IMR-90 (cell line): ENCODE results near the gene BCL11B. TPM values are rescaled to one million over a fixed set of nuclear protein-coding genes. Genes with fewer than 3 reads are reported as not detected.

Experiments
- ATAC-seq: fragments of 200-7000 bp; cut with Tn5 transposase; 2 replicates; pipeline ENCODE4 v1.9.1; 2020; ENCODE audit warnings: low read depth, mild to moderate bottlenecking, moderate library complexity
- BruUV-seq: library from RNA; stranded (reverse); fragments of 400-500 nt; replicated peaks from 2 replicates; lab custom pipeline; 2021; lab: Mats Ljungman, UMichigan
- CTCF ChIA-PET: fragments of 300-600 bp; formaldehyde crosslinking; extraction: SDS; loops from one replicate; lab custom pipeline; 2021; ENCODE audit warnings: antibody characterized with exemption; lab: Yijun Ruan, JAX
- POLR2A ChIA-PET: fragments of 300-600 bp; sonication (Branson Sonifier 250); formaldehyde crosslinking; loops from one replicate; lab custom pipeline; 2022; ENCODE audit warnings: antibody characterized with exemption; ENCODE audit not compliant: unreplicated experiment; lab: Charles Lee
- DNase-seq: peaks from one replicate; pipeline ENCODE4 v3.0.0; 2013
- H2AFZ ChIP-seq: replicated peaks from 2 replicates; pipeline ENCODE3; 2013; ENCODE audit warnings: low read length, mild to moderate bottlenecking; ENCODE audit not compliant: poor library complexity
- H2AK5ac ChIP-seq: 2 replicates; pipeline ENCODE4 v1.6.1; 2013; ENCODE audit warnings: low read depth, low read length, inconsistent platforms
- H2AK9ac ChIP-seq: replicated peaks from 2 replicates; pipeline ENCODE3; 2013; ENCODE audit warnings: mild to moderate bottlenecking, low read depth, low read length, moderate library complexity; ENCODE audit not compliant: poor library complexity
- H2BK120ac ChIP-seq: 2 replicates; pipeline ENCODE4 v1.6.1; 2013; ENCODE audit warnings: low read depth, low read length, inconsistent platforms
- H2BK15ac ChIP-seq: 3 replicates; pipeline ENCODE4 v1.6.1; 2013; ENCODE audit warnings: low read depth, low read length, inconsistent platforms
- H2BK20ac ChIP-seq: 2 replicates; pipeline ENCODE4 v1.6.1; 2013; ENCODE audit warnings: low read depth, mild to moderate bottlenecking, inconsistent platforms, low read length, moderate library complexity
- H2BK5ac ChIP-seq: 2 replicates; pipeline ENCODE4 v1.6.1; 2013; ENCODE audit warnings: mild to moderate bottlenecking, low read depth, low read length, inconsistent platforms; ENCODE audit not compliant: poor library complexity, severe bottlenecking
- H3K14ac ChIP-seq: replicated peaks from 2 replicates; pipeline ENCODE4 v1.6.1; 2013; ENCODE audit warnings: low read depth, low read length, inconsistent platforms
- H3K18ac ChIP-seq: 2 replicates; pipeline ENCODE4 v1.6.1; 2013; ENCODE audit warnings: low read depth, low read length, control low read depth
- H3K23ac ChIP-seq: 2 replicates; pipeline ENCODE4 v1.6.1; 2013; ENCODE audit warnings: low read depth, low read length, inconsistent platforms
- H3K27ac ChIP-seq: 2 replicates; pipeline ENCODE4 v1.5.1; 2013; ENCODE audit warnings: mild to moderate bottlenecking, control low read depth, low read length; ENCODE audit not compliant: insufficient read depth
- H3K27me3 ChIP-seq: 2 replicates; pipeline ENCODE4 v1.6.1; 2013; ENCODE audit warnings: low read length; ENCODE audit not compliant: control insufficient read depth, insufficient read depth
- H3K36me3 ChIP-seq: 2 replicates; pipeline ENCODE4 v1.6.1; 2013; ENCODE audit warnings: low read length, mixed read lengths; ENCODE audit not compliant: control insufficient read depth, insufficient read depth
- H3K4ac ChIP-seq: 2 replicates; pipeline ENCODE4 v1.6.1; 2013; ENCODE audit warnings: low read depth, low read length, inconsistent platforms
- H3K4me1 ChIP-seq: 2 replicates; pipeline ENCODE4 v1.6.1; 2013; ENCODE audit warnings: low read length, mixed read lengths; ENCODE audit not compliant: control insufficient read depth, insufficient read depth
- H3K4me2 ChIP-seq: 2 replicates; pipeline ENCODE4 v1.6.1; 2013; ENCODE audit warnings: low read depth, mild to moderate bottlenecking, control low read depth, low read length, moderate library complexity
- H3K4me3 ChIP-seq: 2 replicates; pipeline ENCODE4 v1.5.1; 2013; ENCODE audit warnings: low read depth, mild to moderate bottlenecking, control low read depth, low read length, moderate library complexity; ENCODE audit not compliant: insufficient read depth
- H3K56ac ChIP-seq: 2 replicates; pipeline ENCODE4 v1.6.1; 2013; ENCODE audit warnings: low read length, inconsistent platforms; ENCODE audit not compliant: insufficient read depth; ENCODE audit errors: extremely low read depth
- H3K79me1 ChIP-seq, 2 experiments: 2 replicates each; pipeline ENCODE4 v1.6.1; 2013; ENCODE audit warnings: low read length in 2 of 2, inconsistent platforms in 1 of 2, low read depth in 1 of 2
- H3K9ac ChIP-seq: 2 replicates; pipeline ENCODE4 v1.6.1; 2013; ENCODE audit warnings: low read depth, low read length, control low read depth
- H3K9me1 ChIP-seq: 2 replicates; pipeline ENCODE4 v1.6.1; 2013; ENCODE audit warnings: low read length, inconsistent platforms; ENCODE audit not compliant: insufficient read depth
- H3K9me3 ChIP-seq: 2 replicates; pipeline ENCODE4 v1.6.1; 2013; ENCODE audit warnings: low read length; ENCODE audit not compliant: control insufficient read depth, insufficient read depth
- H4K20me1 ChIP-seq: 2 replicates; pipeline ENCODE4 v1.6.1; 2013; ENCODE audit warnings: low read length, inconsistent platforms; ENCODE audit not compliant: insufficient read depth
- H4K5ac ChIP-seq: 2 replicates; pipeline ENCODE4 v1.6.1; 2013; ENCODE audit warnings: mild to moderate bottlenecking, low read depth, low read length, control low read depth
- H4K8ac ChIP-seq, 2 experiments: 2 replicates each; pipeline ENCODE4 v1.6.1; 2013; ENCODE audit warnings: low read depth in 2 of 2, low read length in 2 of 2, control low read depth in 1 of 2, inconsistent platforms in 1 of 2
- H4K91ac ChIP-seq: 2 replicates; pipeline ENCODE4 v1.6.1; 2013; ENCODE audit warnings: low read depth, low read length, inconsistent platforms; ENCODE audit not compliant: insufficient read depth
- BHLHE40 ChIP-seq: fragments of 150-350 bp; IDR thresholded peaks from 2 replicates; pipeline ENCODE4 v1.6.1; 2016; ENCODE audit warnings: mild to moderate bottlenecking, low read depth, low read length
- CEBPB ChIP-seq: IDR thresholded peaks from 2 replicates; pipeline ENCODE4 v1.6.1; 2012; ENCODE audit warnings: low read depth, low read length, improper control_type of control experiment
- CHD1 ChIP-seq: IDR thresholded peaks from 2 replicates; pipeline ENCODE4 v1.6.1; 2012; ENCODE audit warnings: low read depth, low read length, improper control_type of control experiment
- CTCF ChIP-seq: conservative IDR thresholded peaks from 2 replicates; pipeline ENCODE4 v1.5.1; 2012; ENCODE audit warnings: mild to moderate bottlenecking, low read depth, low read length, improper control_type of control experiment
- ELK1 ChIP-seq: fragments of 150-350 bp; IDR thresholded peaks from 2 replicates; pipeline ENCODE4 v1.6.1; 2016; ENCODE audit warnings: low read depth, mild to moderate bottlenecking, low read length, moderate library complexity, borderline replicate concordance
- MAFK ChIP-seq: IDR thresholded peaks from 2 replicates; pipeline ENCODE4 v1.6.1; 2012; ENCODE audit warnings: low read depth, low read length, improper control_type of control experiment
- MAZ ChIP-seq: IDR thresholded peaks from 2 replicates; pipeline ENCODE4 v1.6.1; 2012; ENCODE audit warnings: low read depth, mild to moderate bottlenecking, low read length, improper control_type of control experiment, moderate library complexity, borderline replicate concordance
- MXI1 ChIP-seq: IDR thresholded peaks from 2 replicates; pipeline ENCODE4 v1.6.1; 2012; ENCODE audit warnings: low read depth, mild to moderate bottlenecking, low read length, moderate library complexity, borderline replicate concordance
- NFE2L2 ChIP-seq: fragments of 150-350 bp; IDR thresholded peaks from 2 replicates; pipeline ENCODE4 v1.6.1; 2016; ENCODE audit warnings: low read depth, mild to moderate bottlenecking, low read length
- RAD21 ChIP-seq: IDR thresholded peaks from 2 replicates; pipeline ENCODE4 v1.6.1; 2012; ENCODE audit warnings: low read length, improper control_type of control experiment
- RCOR1 ChIP-seq: IDR thresholded peaks from 2 replicates; pipeline ENCODE4 v1.6.1; 2012; ENCODE audit warnings: mild to moderate bottlenecking, low read length, improper control_type of control experiment; ENCODE audit not compliant: insufficient replicate concordance
- SMC3 ChIP-seq: fragments of 150-350 bp; IDR thresholded peaks from 2 replicates; pipeline ENCODE4 v1.6.1; 2016; ENCODE audit warnings: low read depth, mild to moderate bottlenecking, antibody characterized with exemption, low read length, moderate library complexity
- WGBS, 2 experiments: methylation state at CpG; one replicate each; pipeline versions ENCODE4 v1.1.5 to v1.1.7; 2013; ENCODE audit warnings: missing lambda C conversion rate in 2 of 2; ENCODE audit not compliant: insufficient read length in 1 of 2; ENCODE audit errors: extremely low coverage in 2 of 2; 5-methylcytosine and 5-hydroxymethylcytosine counted together
- dilution Hi-C: fragments of 300-500 bp; cut with HindIII; formaldehyde crosslinking; loops from one replicate; pipeline ENCODE4 v1.14.3; 2018; ENCODE audit warnings: low sequenced_read_pairs; ENCODE audit not compliant: unreplicated experiment
- in situ Hi-C: fragments of 300-500 bp; cut with MboI; formaldehyde crosslinking; loops from 3 replicates; pipeline ENCODE4 v1.14.3; 2019; ENCODE audit warnings: low sequenced_read_pairs, inconsistent platforms, mixed read lengths
- intact Hi-C: fragments of 100-400 bp; cut with micrococcal nuclease; formaldehyde crosslinking; loops from 2 replicates; pipeline ENCODE4 v1.10.0; 2022
- polyA plus RNA-seq, 3 experiments: library from polyadenylated mRNA; depleted of rRNA; stranded (reverse); fragments of >200 nt; gene quantifications; 2 replicates each; pipeline ENCODE4 v1.2.3, GENCODE V29; 2012; ENCODE audit warnings: low replicate concordance in 1 of 3
- total RNA-seq: library from RNA; depleted of rRNA; stranded (reverse); fragments of >200 nt; gene quantifications from 2 replicates; pipeline ENCODE4 v1.2.3, GENCODE V29; 2012

Gene BCL11B
- total and polyA plus RNA-seq, 2 of the 4 experiments (the other 2 are of a cell fraction) = under 0.01 TPM; not detected in 1

GRCh38 chr14:99194136-99194535 lies 77.9 kb downstream of the BCL11B start:
- in situ Hi-C loops = no loop called here
- 80% methylated on average over 2 of the region's 7 CpGs; no CpG with 5 or more reads in 1 of the 2 experiments for WGBS, 2 experiments

More at GRCh38 chr14:99194136-99194535, 77.9 kb downstream of the BCL11B start:
- no peaks in the 10 kb centered on the region for H3K9me1 ChIP-seq
- TF ChIP-seq CEBPB (no peak), SMC3 (no peak), CTCF (no peak), RCOR1 (no peak), MAZ (no peak), NFE2L2 (no peak), BHLHE40 (no peak), MAFK (no peak), ELK1 (no peak), MXI1 (no peak), CHD1 (no peak), RAD21 (no peak)
- H3K23ac ChIP-seq = no peak overlapping the region
- no peak overlapping the region for H4K91ac ChIP-seq
- H2BK15ac ChIP-seq = no peak overlapping the region
- no peak overlapping the region for H3K4ac ChIP-seq
- no peak overlapping the region for H2AFZ ChIP-seq
- no peak overlapping the region for H2BK20ac ChIP-seq
- H3K9me3 ChIP-seq = peaks cover 8% of the 10 kb centered on the region
- no peak overlapping the region for H2AK5ac ChIP-seq
- dilution Hi-C loops = no loop called here
- no TSS peak for BruUV-seq
- intact Hi-C loops = no loop called here
- H3K4me2 ChIP-seq = no peak overlapping the region
- H4K20me1 ChIP-seq = no peaks in the 10 kb centered on the region
- no peak overlapping the region for H3K9ac ChIP-seq
- ChIA-PET POLR2A (no interaction called here), CTCF (no interaction called here)
- no peak overlapping the region for H3K27ac ChIP-seq
- no peaks in the 10 kb centered on the region for H3K4me1 ChIP-seq
- H2AK9ac ChIP-seq = no peak overlapping the region
- ATAC-seq (no peak), DNase-seq (no peak)
- no peaks in the 10 kb centered on the region for H3K27me3 ChIP-seq
- no peak overlapping the region for H2BK120ac ChIP-seq
- no peak overlapping the region for H3K14ac ChIP-seq
- no peaks in the 10 kb centered on the region for H3K36me3 ChIP-seq
- H4K8ac ChIP-seq = no peak overlapping the region
- H2BK5ac ChIP-seq = no peak overlapping the region
- no peaks in the 10 kb centered on the region for H3K79me1 ChIP-seq
- no peak overlapping the region for H3K4me3 ChIP-seq
- no peak overlapping the region for H3K56ac ChIP-seq
- no peak overlapping the region for H3K18ac ChIP-seq
- no peak overlapping the region for H4K5ac ChIP-seq
